ENCODE measurements around the gene TRDMT1.

The TRDMT1 gene

GRCh38 chr10:17237149-17237527, 35.7 kb upstream of the TRDMT1 start:
- H3K4me3 ChIP-seq (ENCODE audit: control insufficient read depth, low read depth, low read length): no peak overlapping the region
- DNase-seq (ENCODE audit: low read depth): no peak
- no peak for TF ChIP-seq CTCF (conservative IDR thresholded peaks at IDR 0.05; ENCODE audit: control insufficient read depth, insufficient read depth, low read depth, low read length)

GRCh38 chr10:17236468-17237148, 35.1 kb upstream of the TRDMT1 start:
- no peak overlapping the region for H3K4me3 ChIP-seq (ENCODE audit: control insufficient read depth, low read depth, low read length)
- TF ChIP-seq CTCF (conservative IDR thresholded peaks at IDR 0.05; ENCODE audit: control insufficient read depth, insufficient read depth, low read depth, low read length): no peak
- DNase-seq (ENCODE audit: low read depth): peak; percentile 16

- TF ChIP-seq CTCF (conservative IDR thresholded peaks at IDR 0.05; ENCODE audit: control insufficient read depth, insufficient read depth, low read depth, low read length): peak; percentile 29
- H3K4me3 ChIP-seq (ENCODE audit: control insufficient read depth, low read depth, low read length): peak overlapping the region; percentile 97
- peak; percentile 47 for DNase-seq (ENCODE audit: low read depth)
Observed at GRCh38 chr10:17235136-17235535, 33.7 kb upstream of the TRDMT1 start.

- DNase-seq (ENCODE audit: low read depth): peak; percentile 18
- no peak for TF ChIP-seq CTCF (conservative IDR thresholded peaks at IDR 0.05; ENCODE audit: control insufficient read depth, insufficient read depth, low read depth, low read length)
- peak overlapping the region; percentile 97 for H3K4me3 ChIP-seq (ENCODE audit: control insufficient read depth, low read depth, low read length)
Observed at GRCh38 chr10:17234431-17234945, 33.0 kb upstream of the TRDMT1 start.

GRCh38 chr10:17233286-17233991, 32.0 kb upstream of the TRDMT1 start:
- peak overlapping the region; percentile 97 for H3K4me3 ChIP-seq (ENCODE audit: control insufficient read depth, low read depth, low read length)
- peak; percentile 79 for DNase-seq (ENCODE audit: low read depth)
- TF ChIP-seq CTCF (conservative IDR thresholded peaks at IDR 0.05; ENCODE audit: control insufficient read depth, insufficient read depth, low read depth, low read length): no peak

- TF ChIP-seq CTCF (conservative IDR thresholded peaks at IDR 0.05; ENCODE audit: control insufficient read depth, insufficient read depth, low read depth, low read length): no peak
- H3K4me3 ChIP-seq (ENCODE audit: control insufficient read depth, low read depth, low read length): peak overlapping the region; percentile 97
- peak; percentile 36 for DNase-seq (ENCODE audit: low read depth)
Observed at GRCh38 chr10:17232276-17232960, 30.9 kb upstream of the TRDMT1 start.
